IPS-11a (cell line): Measurements from ENCODE around the gene SERPINA12.

Experiments
- H3K4me3 ChIP-seq: one replicate; pipeline ENCODE4 v1.5.1; 2013; ENCODE audit warnings: low read depth, low read length, control low read depth

The SERPINA12 gene

GRCh38 chr14:94441531-94442205, 67.6 kb downstream of the SERPINA12 start:
- H3K4me3 ChIP-seq: no peak overlapping the region

DNA sequence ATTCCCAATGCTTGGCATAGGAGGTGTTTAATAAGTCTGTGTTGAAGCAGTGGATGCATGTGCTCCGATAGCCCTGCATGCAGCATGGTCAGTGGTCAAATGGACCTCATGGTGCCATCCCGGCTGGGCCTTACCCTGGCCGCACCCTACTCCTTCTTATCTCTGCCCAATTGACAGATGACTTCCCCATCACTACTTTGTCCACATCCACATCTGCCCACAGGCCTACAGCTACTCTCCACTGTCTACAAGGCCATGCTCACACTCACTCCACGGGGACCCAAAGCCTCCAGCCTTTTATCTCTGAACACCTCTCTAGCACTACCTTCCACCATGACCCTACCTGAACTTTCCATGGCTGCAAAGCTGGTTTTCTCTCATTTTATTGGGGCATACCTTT, 68.1 kb downstream of the SERPINA12 start:
- no peak overlapping the region for H3K4me3 ChIP-seq

DNA sequence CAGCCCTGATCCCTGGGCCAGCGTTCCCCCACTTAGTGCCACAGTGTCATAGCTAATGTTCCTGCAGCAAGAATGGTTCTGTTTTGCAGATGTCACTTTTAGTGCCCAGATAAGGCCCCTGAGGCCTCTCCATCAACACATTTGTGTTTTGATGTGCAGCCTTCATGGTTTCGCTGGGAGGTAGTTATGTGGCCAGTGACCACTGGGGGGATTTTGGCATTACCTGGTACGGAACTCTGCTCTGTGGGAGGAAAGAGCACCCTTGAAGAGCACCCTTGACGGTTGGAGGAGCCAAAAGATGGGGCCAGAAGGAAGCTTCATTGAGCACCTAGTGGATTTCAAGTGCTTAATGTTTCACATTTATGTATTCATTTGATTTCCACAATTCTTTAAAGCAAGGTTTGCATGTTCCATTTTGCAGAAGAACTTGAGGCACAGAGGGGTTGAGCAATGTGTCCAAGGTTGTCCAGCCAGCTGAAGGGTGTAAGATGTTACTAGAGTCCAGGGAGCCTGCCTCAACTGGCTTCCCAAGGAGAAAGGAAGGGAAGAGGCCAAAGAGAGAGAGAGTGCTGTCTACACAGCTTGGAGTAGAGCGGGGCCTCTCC, 69.7 kb downstream of the SERPINA12 start:
- no peak overlapping the region for H3K4me3 ChIP-seq
